Natural killer cell (primary cell): ENCODE measurements around the gene STK39. TPM values are rescaled to one million over a fixed set of nuclear protein-coding genes. Genes with fewer than 3 reads are reported as not detected.

Source experiments
- ATAC-seq, 3 donors: fragments of 150-1000 bp in 2 of 3; fragments of 200-7000 bp in 1 of 3; cut with Tn5 transposase; 1 replicate in 1 of 3; 2 replicates in 2 of 3; pipeline ENCODE4 v1.10.0; 2021; ENCODE audit warnings: mild to moderate bottlenecking in 2 of 3, moderate library complexity in 2 of 3
- DNase-seq, 2 donors: peaks; one replicate each; pipeline versions ENCODE4 v3.0.0 to v3.0.0-alpha.2; 2013 to 2021; ENCODE audit warnings: mixed read lengths in 1 of 2
- H3K27ac ChIP-seq: one replicate; pipeline ENCODE4 v1.5.1; 2013; ENCODE audit warnings: mild to moderate bottlenecking, low read length
- H3K27me3 ChIP-seq: one replicate; pipeline ENCODE4 v1.6.1; 2013; ENCODE audit warnings: low read length; ENCODE audit not compliant: control insufficient read depth, insufficient read depth
- H3K36me3 ChIP-seq: one replicate; pipeline ENCODE4 v1.6.1; 2013; ENCODE audit warnings: low read length; ENCODE audit not compliant: control insufficient read depth, insufficient read depth
- H3K4me1 ChIP-seq: one replicate; pipeline ENCODE4 v1.6.1; 2013; ENCODE audit warnings: low read length; ENCODE audit not compliant: control insufficient read depth, insufficient read depth
- H3K4me3 ChIP-seq: one replicate; pipeline ENCODE4 v1.5.1; 2013; ENCODE audit warnings: low read length
- H3K9me3 ChIP-seq: one replicate; pipeline ENCODE4 v1.6.1; 2013; ENCODE audit warnings: low read length; ENCODE audit not compliant: control insufficient read depth, insufficient read depth
- H3K27ac Mint-ChIP-seq, 2 donors: one replicate each; pipeline ENCODE4 v1.8.0; 2022; ENCODE audit warnings: mild to moderate bottlenecking in 2 of 2, mixed read lengths in 2 of 2, moderate library complexity in 1 of 2
- H3K27me3 Mint-ChIP-seq, 2 donors: one replicate each; pipeline ENCODE4 v1.8.0; 2022; ENCODE audit warnings: low read depth in 2 of 2, mixed read lengths in 2 of 2
- H3K36me3 Mint-ChIP-seq: one replicate; pipeline ENCODE4 v1.8.0; 2022; ENCODE audit warnings: mixed read lengths
- H3K4me1 Mint-ChIP-seq, 2 donors: one replicate each; pipeline ENCODE4 v1.8.0; 2022; ENCODE audit warnings: mixed read lengths in 2 of 2
- H3K4me3 Mint-ChIP-seq: one replicate; pipeline ENCODE4 v1.8.0; 2022; ENCODE audit warnings: mild to moderate bottlenecking, moderate library complexity, mixed read lengths
- H3K9me3 Mint-ChIP-seq, 2 donors: one replicate each; pipeline ENCODE4 v1.8.0; 2022; ENCODE audit warnings: mixed read lengths in 2 of 2
- CTCF ChIP-seq: fragments of 200-600 bp; IDR thresholded peaks from one replicate; pipeline ENCODE4 v1.8.0; 2022; ENCODE audit warnings: antibody characterized with exemption
- WGBS: methylation state at CpG from one replicate; pipeline ENCODE4 v1.1.7; 2013; ENCODE audit warnings: missing lambda C conversion rate; ENCODE audit not compliant: insufficient coverage; 5-methylcytosine and 5-hydroxymethylcytosine counted together
- intact Hi-C: fragments of 100-400 bp; cut with micrococcal nuclease; formaldehyde crosslinking; loops from one replicate; pipeline ENCODE4 v1.14.2; 2022
- total RNA-seq, 4 donors: library from RNA; stranded (reverse); fragments of 120-200 nt in 1 of 4; gene quantifications; one replicate each; pipeline versions ENCODE4 v1.2.3 to v1.2.4, GENCODE V29; 2013 to 2022

STK39 gene
- total RNA-seq, 3 donors from 2014 or later (not counting 1 experiment from before 2014, with no cell fraction given) = 53.3 to 79.3 (median 66.6) TPM

- peak overlapping the region; percentile 48 to 63 for H3K27ac Mint-ChIP-seq
- H3K9me3 ChIP-seq = no peaks in the 10 kb centered on the region
These were observed 17.0 kb downstream of the STK39 start for GRCh38 chr2:168230389-168230788.

GRCh38 chr2:168224346-168224745 is 23.0 kb downstream of the STK39 start:
- H3K27me3 Mint-ChIP-seq = no peaks in the 10 kb centered on the region
- peak overlapping the region; percentile 19 to 78 for H3K27ac Mint-ChIP-seq
- no peak for DNase-seq

More at GRCh38 chr2:168230389-168230788, 17.0 kb downstream of the STK39 start:
- intact Hi-C loops = no loop called here
- H3K4me1 ChIP-seq = peaks cover 10% of the 10 kb centered on the region
- H3K27ac ChIP-seq = no peak overlapping the region
- Mint-ChIP-seq H3K4me3 (no peak overlapping the region), H3K36me3 (no peaks in the 10 kb centered on the region), H3K9me3 (no peaks in the 10 kb centered on the region), H3K4me1 (peaks cover 54 to 63% of the 10 kb centered on the region in 2 donors), H3K27me3 (no peaks in the 10 kb centered on the region)
- TF ChIP-seq CTCF = no peak
- no peak for DNase-seq
- H3K36me3 ChIP-seq = peaks cover 6% of the 10 kb centered on the region
- H3K4me3 ChIP-seq = no peak overlapping the region
- ATAC-seq = no peak
- no peaks in the 10 kb centered on the region for H3K27me3 ChIP-seq
- WGBS = 84% methylated on average over 5 of the region's 5 CpGs

GRCh38 chr2:168222088-168222487 is 25.3 kb downstream of the STK39 start:
- no peak for DNase-seq
- Histone ChIP-seq H3K4me1 (no peaks in the 10 kb centered on the region), H3K9me3 (no peaks in the 10 kb centered on the region), H3K4me3 (no peak overlapping the region), H3K27me3 (no peaks in the 10 kb centered on the region), H3K36me3 (peaks cover 3% of the 10 kb centered on the region), H3K27ac (no peak overlapping the region)
- TF ChIP-seq CTCF = no peak
- intact Hi-C loops = no loop called here
- 100% methylated on average over 1 of the region's 3 CpGs for WGBS
- H3K9me3 Mint-ChIP-seq = no peaks in the 10 kb centered on the region
- H3K27me3 Mint-ChIP-seq = no peaks in the 10 kb centered on the region
- peak overlapping the region; percentile 37 to 65 for H3K27ac Mint-ChIP-seq
- H3K4me1 Mint-ChIP-seq = peaks cover 74 to 85% of the 10 kb centered on the region in 2 donors
- H3K36me3 Mint-ChIP-seq = no peaks in the 10 kb centered on the region
- ATAC-seq = no peak
- H3K4me3 Mint-ChIP-seq = no peak overlapping the region

More at GRCh38 chr2:168224346-168224745, 23.0 kb downstream of the STK39 start:
- Histone ChIP-seq H3K9me3 (no peaks in the 10 kb centered on the region), H3K4me1 (no peaks in the 10 kb centered on the region), H3K4me3 (no peak overlapping the region), H3K27ac (no peak overlapping the region), H3K27me3 (no peaks in the 10 kb centered on the region), H3K36me3 (peaks cover 3% of the 10 kb centered on the region)
- ATAC-seq = no peak
- H3K4me3 Mint-ChIP-seq = no peak overlapping the region
- H3K36me3 Mint-ChIP-seq = no peaks in the 10 kb centered on the region
- intact Hi-C loops = no loop called here
- H3K4me1 Mint-ChIP-seq = peaks cover 53 to 63% of the 10 kb centered on the region in 2 donors
- no peaks in the 10 kb centered on the region for H3K9me3 Mint-ChIP-seq
- TF ChIP-seq CTCF = no peak
- WGBS = 95% methylated on average over 2 of the region's 2 CpGs
